ENCODE measurements around the gene NLRP5. TPM values are rescaled to one million over a fixed set of nuclear protein-coding genes. Genes with fewer than 3 reads are reported as not detected.

NLRP5 gene
- total RNA-seq, 1 donor from 2014 or later = not detected

Other genes with a start within 250 kb of the NLRP5 start
- not detected for gene NLRP9, start 248.4 kb upstream of the NLRP5 start, total RNA-seq
- 1.1 TPM for gene RFPL4A, start 227.7 kb upstream of the NLRP5 start, total RNA-seq
- not detected for gene RFPL4AL1, start 217.7 kb upstream of the NLRP5 start, total RNA-seq
- 0.17 TPM for gene NLRP11, start 154.8 kb upstream of the NLRP5 start, total RNA-seq
- gene NLRP4, start 150.2 kb upstream of the NLRP5 start, total RNA-seq = not detected
- gene NLRP13, start 54.4 kb upstream of the NLRP5 start, total RNA-seq = not detected
- not detected for gene NLRP8, start 38.9 kb upstream of the NLRP5 start, total RNA-seq
- 38.2 TPM for gene ZNF787, start 134.5 kb downstream of the NLRP5 start, total RNA-seq
- gene ZNF444, start 154.5 kb downstream of the NLRP5 start, total RNA-seq = 76.2 TPM
- not detected for gene GALP, start 189.2 kb downstream of the NLRP5 start, total RNA-seq
- gene ZSCAN5B, start 211.0 kb downstream of the NLRP5 start, total RNA-seq = not detected
- gene ZSCAN5C, start 215.5 kb downstream of the NLRP5 start, total RNA-seq = not detected

Data from mucosa of gallbladder (tissue), 1 donor.